Common myeloid progenitor, CD34-positive (primary cell): ENCODE measurements around the gene TEX2.

ENCODE experiments used
- CTCF ChIA-PET: fragments of 350-600 bp; sonication (Branson Sonifier 250); formaldehyde crosslinking; loops from one replicate; lab custom pipeline; 2021; ENCODE audit warnings: antibody characterized with exemption; lab: Charles Lee
- POLR2A ChIA-PET: fragments of 350-600 bp; sonication (Branson Sonifier 250); formaldehyde crosslinking; loops from one replicate; lab custom pipeline; 2021; ENCODE audit warnings: antibody characterized with exemption; lab: Charles Lee
- DNase-seq, 3 donors: peaks; one replicate each; pipeline versions ENCODE4 v3.0.0 to v3.0.0-alpha.2; 2013
- H3K27ac ChIP-seq, 2 experiments: 1 replicate in 1 of 2; 2 replicates in 1 of 2; pipeline ENCODE4 v1.7.0; 2013; ENCODE audit warnings: inconsistent platforms in 2 of 2, low read length in 2 of 2, mild to moderate bottlenecking in 2 of 2, low read depth in 1 of 2, moderate library complexity in 1 of 2; ENCODE audit not compliant: severe bottlenecking in 2 of 2, insufficient read depth in 1 of 2, poor library complexity in 1 of 2
- H3K27me3 ChIP-seq, 5 experiments: replicated peaks in 2 of 5; 1 replicate in 3 of 5; 2 replicates in 2 of 5; pipeline versions ENCODE4 v1.6.1 to v1.7.0; 2013; ENCODE audit warnings: low read length in 4 of 5, mild to moderate bottlenecking in 2 of 5, moderate library complexity in 2 of 5, inconsistent platforms in 1 of 5; ENCODE audit not compliant: insufficient read depth in 5 of 5, control insufficient read depth in 4 of 5
- H3K36me3 ChIP-seq, 4 experiments: 1 replicate in 2 of 4; 2 replicates in 2 of 4; pipeline versions ENCODE4 v1.6.1 to v1.7.0; 2013; ENCODE audit warnings: low read length in 3 of 4, control low read depth in 1 of 4, mild to moderate bottlenecking in 1 of 4; ENCODE audit not compliant: control insufficient read depth in 4 of 4, insufficient read depth in 4 of 4
- H3K4me1 ChIP-seq, 4 experiments: 1 replicate in 3 of 4; 2 replicates in 1 of 4; pipeline versions ENCODE4 v1.6.1 to v1.7.1; 2013; ENCODE audit warnings: low read length in 3 of 4, mild to moderate bottlenecking in 3 of 4, control low read depth in 1 of 4, inconsistent platforms in 1 of 4, moderate library complexity in 1 of 4; ENCODE audit not compliant: control insufficient read depth in 4 of 4, insufficient read depth in 4 of 4; ENCODE audit errors: control extremely low read depth in 1 of 4
- H3K4me3 ChIP-seq, 7 experiments: 1 replicate in 4 of 7; 2 replicates in 3 of 7; pipeline versions ENCODE4 v1.5.1 to v1.7.0; 2013; ENCODE audit warnings: mild to moderate bottlenecking in 7 of 7, low read length in 6 of 7, moderate library complexity in 6 of 7, inconsistent platforms in 2 of 7, low read depth in 2 of 7, control low read depth in 1 of 7; ENCODE audit not compliant: insufficient read depth in 4 of 7, control insufficient read depth in 1 of 7; ENCODE audit errors: extremely low read depth in 1 of 7
- H3K9me3 ChIP-seq, 5 experiments: 1 replicate in 4 of 5; 2 replicates in 1 of 5; pipeline versions ENCODE4 v1.6.1 to v1.7.1; 2013; ENCODE audit warnings: low read length in 4 of 5, mild to moderate bottlenecking in 2 of 5, inconsistent platforms in 1 of 5, low read depth in 1 of 5, moderate library complexity in 1 of 5; ENCODE audit not compliant: control insufficient read depth in 4 of 5, insufficient read depth in 2 of 5; ENCODE audit errors: control extremely low read depth in 1 of 5
- WGBS: methylation state at CpG from one replicate; pipeline ENCODE4 v1.1.5; 2013; ENCODE audit not compliant: insufficient coverage; 5-methylcytosine and 5-hydroxymethylcytosine counted together

The TEX2 gene

DNA sequence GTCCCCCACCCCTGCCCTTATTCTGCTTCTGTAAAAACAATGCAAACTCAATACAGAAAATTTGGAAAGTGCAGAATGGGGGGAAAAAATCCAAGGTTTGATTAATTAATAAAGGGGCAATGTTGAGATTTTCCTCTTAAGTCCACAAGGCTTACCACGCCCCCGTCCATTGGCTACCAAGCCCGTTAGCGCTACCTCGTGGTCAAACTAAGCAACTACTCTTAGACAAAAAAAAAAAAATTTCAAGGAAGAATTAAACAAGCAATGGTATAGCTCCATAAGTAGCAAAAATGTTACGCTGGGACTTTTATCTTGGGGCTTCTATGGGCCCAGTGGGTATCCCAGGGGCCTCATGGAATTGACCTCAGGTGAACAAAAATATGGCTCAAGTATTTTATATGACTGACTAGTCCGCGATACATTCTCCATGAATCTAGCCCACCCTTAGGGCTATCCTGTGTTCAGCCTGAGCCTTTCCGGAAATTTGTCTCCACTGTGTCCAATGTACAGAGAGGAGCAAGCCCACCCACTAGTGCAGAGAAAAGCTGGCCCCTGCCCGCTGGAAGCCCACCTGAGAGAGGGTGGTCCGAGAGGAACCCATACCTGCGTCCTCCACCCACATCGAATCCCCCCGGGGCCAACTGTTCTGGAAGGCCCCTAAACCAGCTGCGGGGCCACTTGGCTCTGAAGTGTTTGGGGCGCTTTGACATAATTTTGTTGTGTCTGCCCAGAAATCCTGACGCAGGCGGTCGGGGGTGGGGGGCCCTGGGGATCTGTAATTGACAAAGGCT, 19.1 kb upstream of the TEX2 start:
- 78% methylated on average over 11 of the region's 19 CpGs for WGBS
- peak overlapping the region in 2 of 7 experiments; percentile 30 to 42 for H3K4me3 ChIP-seq
- no peaks in the 10 kb centered on the region for H3K27me3 ChIP-seq
- H3K36me3 ChIP-seq = no peaks in the 10 kb centered on the region
- H3K4me1 ChIP-seq = peaks cover 0 to 13% (median 4%) of the 10 kb centered on the region in 4 experiments
- CTCF ChIA-PET = interaction anchor here (0.6 to 4.3 kb wide), 30 partner anchors 8 to 403 kb away, joined by 3 to 26 read pairs (median 3); no protein-coding TSS in a partner anchor
- POLR2A ChIA-PET = interaction anchor here (0.7 to 1.6 kb wide), 4 partner anchors 10 to 337 kb away, joined by 3 to 8 read pairs (median 4); no protein-coding TSS in a partner anchor
- no peak overlapping the region for H3K27ac ChIP-seq
- H3K9me3 ChIP-seq = no peaks in the 10 kb centered on the region
- peak; percentile 88 to 93 (median 92) for DNase-seq

DNA sequence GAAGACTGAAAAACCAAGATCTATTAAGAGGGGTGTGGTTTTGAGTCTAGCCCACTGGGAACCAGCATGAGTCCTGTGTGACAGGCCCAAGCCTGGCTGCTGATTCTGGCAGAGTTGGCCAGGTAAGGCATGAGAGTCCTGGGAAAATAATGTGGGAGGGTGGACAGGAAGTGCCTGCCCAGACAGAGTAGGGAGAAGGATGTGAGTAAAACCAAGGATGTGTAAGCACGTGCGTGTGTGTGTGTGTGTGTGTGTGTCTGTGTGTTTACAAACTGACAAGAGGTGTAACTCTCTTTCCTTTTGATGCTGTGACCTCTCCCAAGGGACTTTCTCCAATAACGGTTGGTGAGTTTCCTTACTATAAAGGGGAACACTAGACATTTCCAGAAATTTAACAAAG, 15.6 kb upstream of the TEX2 start:
- DNase-seq = no peak
- no peaks in the 10 kb centered on the region for H3K36me3 ChIP-seq
- no CpG with 5 or more reads among the region's 3 CpGs for WGBS
- H3K27ac ChIP-seq = no peak overlapping the region
- ChIA-PET POLR2A (no interaction called here), CTCF (interaction anchor here (1.0 kb wide), 1 partner anchor 250 kb away, joined by 3 read pairs; no protein-coding TSS in a partner anchor)
- H3K9me3 ChIP-seq = no peaks in the 10 kb centered on the region
- peaks cover 0 to 13% (median 4%) of the 10 kb centered on the region in 4 experiments for H3K4me1 ChIP-seq
- H3K27me3 ChIP-seq = no peaks in the 10 kb centered on the region
- H3K4me3 ChIP-seq = no peak overlapping the region

DNA sequence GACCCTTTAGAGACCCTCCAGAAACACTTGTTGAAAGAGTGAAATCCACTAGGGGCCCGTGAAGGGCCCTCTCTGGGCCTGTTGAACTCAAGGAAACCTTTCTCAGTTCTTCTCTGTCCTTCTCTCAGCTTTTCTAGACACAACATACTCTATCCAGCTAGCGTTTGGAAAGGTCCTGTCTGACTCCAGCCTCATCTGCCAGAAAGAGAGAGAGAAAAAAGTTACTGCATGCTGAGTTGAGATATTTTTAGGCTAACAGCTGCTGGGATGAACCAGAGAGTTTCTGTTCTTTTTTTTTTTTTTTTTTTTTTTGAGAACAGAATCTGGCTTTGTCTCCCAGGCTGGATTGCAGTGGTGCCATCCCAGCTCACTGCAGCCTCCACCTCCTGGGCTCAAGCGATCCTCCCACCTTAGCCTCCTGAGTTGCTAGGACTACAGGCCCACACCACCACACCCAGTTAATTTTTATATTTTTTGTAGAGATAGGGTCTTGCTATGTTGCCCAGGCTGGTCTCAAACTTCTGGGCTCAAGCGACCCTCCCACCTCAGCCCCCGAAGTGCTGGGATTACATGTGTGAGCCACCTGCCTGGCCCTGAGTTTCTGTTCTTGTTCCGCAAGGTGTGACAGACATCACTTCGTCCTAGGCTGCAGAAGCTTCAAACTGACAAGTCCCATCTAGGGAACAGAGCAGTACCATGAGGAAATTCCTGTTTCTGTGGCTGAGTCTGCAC, 14.9 kb upstream of the TEX2 start:
- Histone ChIP-seq H3K27ac (no peak overlapping the region), H3K4me3 (no peak overlapping the region), H3K36me3 (no peaks in the 10 kb centered on the region), H3K27me3 (no peaks in the 10 kb centered on the region), H3K4me1 (peaks cover 0 to 13% (median 4%) of the 10 kb centered on the region in 4 experiments), H3K9me3 (no peaks in the 10 kb centered on the region)
- no peak for DNase-seq
- POLR2A ChIA-PET = interaction anchor here (0.6 kb wide), 1 partner anchor 32 kb away, joined by 5 read pairs; no protein-coding TSS in a partner anchor
- CTCF ChIA-PET = no interaction called here
- WGBS = 98% methylated on average over 5 of the region's 7 CpGs

DNA sequence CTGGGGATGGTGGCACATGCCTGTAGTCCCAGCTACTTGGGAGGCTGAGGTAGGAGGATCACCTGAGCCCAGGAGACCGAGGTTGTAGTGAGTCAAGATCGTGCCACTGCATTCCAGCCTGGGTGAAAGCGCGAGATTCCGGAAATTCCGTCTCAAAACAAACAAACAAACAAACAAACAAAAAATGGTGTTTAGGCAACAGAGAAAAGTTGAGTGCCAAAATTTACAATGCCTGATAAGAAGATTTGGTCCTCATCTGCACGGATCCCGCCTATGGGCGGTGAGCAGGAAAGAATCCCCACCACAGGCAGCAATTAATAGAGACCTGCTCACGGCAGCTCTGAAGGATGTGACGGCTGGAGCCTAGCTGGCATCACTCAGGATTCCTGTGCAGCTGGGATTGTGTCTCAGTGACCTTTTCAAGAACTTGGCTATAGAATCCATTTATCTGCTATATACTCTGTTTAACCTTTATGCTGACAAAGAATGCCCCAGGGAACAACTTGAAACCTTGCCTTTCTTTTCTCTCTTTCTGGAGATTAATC, 14.0 kb upstream of the TEX2 start:
- Histone ChIP-seq H3K36me3 (no peaks in the 10 kb centered on the region), H3K9me3 (no peaks in the 10 kb centered on the region), H3K4me1 (peaks cover 0 to 7% (median 0%) of the 10 kb centered on the region in 4 experiments), H3K4me3 (no peak overlapping the region), H3K27ac (no peak overlapping the region), H3K27me3 (no peaks in the 10 kb centered on the region)
- no peak for DNase-seq
- CTCF ChIA-PET = interaction anchor here (0.7 to 1.3 kb wide), 4 partner anchors 9 to 45 kb away, joined by 3 read pairs; no protein-coding TSS in a partner anchor
- WGBS = 92% methylated on average over 7 of the region's 11 CpGs
- POLR2A ChIA-PET = no interaction called here

DNA sequence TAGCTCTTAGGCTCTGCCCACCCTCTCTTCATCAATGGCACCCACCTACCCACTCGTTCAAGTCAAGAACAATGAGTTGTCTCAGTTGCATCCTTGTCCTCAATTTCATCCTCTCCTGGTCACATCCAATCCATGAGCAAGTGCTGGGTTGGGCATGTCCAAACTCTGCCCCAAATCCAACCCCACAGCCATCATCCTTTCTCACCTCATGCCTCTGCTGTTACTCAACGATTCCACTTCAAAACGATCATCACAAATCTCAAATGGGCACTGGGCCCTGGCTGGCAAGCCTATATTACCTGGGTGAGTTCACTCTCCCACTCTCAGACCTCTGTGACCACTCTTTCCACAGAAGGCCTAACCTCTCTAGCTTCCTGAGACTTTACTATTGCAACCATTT, 12.0 kb upstream of the TEX2 start:
- CTCF ChIA-PET = interaction anchor here (1.0 to 1.3 kb wide), 2 partner anchors 39 to 91 kb away, joined by 3 read pairs; no protein-coding TSS in a partner anchor
- POLR2A ChIA-PET = interaction anchor here (0.5 kb wide), 1 partner anchor 216 kb away, joined by 7 read pairs; no protein-coding TSS in a partner anchor
- WGBS = 100% methylated on average over 3 of the region's 3 CpGs
- Histone ChIP-seq H3K36me3 (no peaks in the 10 kb centered on the region), H3K27ac (no peak overlapping the region), H3K4me1 (peaks cover 0 to 13% (median 3%) of the 10 kb centered on the region in 4 experiments), H3K4me3 (no peak overlapping the region), H3K27me3 (no peaks in the 10 kb centered on the region), H3K9me3 (no peaks in the 10 kb centered on the region)
- DNase-seq = no peak

DNA sequence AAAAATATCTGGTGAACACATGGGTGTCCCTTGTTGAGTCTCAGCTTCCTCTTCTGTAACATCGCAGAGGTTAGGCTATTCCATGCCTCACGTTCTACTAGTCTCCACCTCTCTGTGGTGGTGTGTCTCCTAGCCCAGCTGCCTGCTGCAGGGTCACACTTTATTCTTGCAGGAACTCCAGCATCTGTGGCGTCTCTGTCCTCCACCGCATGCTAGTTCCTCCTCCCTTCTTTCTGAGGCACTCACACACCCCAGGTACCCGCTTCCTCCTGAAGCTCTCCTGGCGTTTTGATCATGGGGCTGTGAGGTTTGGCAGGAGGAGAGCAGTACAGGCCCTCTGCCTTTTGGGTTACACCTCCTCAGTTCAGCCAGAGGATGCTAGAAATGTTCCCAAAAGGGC, 9.9 kb upstream of the TEX2 start:
- Histone ChIP-seq H3K4me3 (no peak overlapping the region), H3K9me3 (no peaks in the 10 kb centered on the region), H3K27me3 (no peaks in the 10 kb centered on the region), H3K36me3 (no peaks in the 10 kb centered on the region), H3K4me1 (peaks cover 0 to 10% (median 3%) of the 10 kb centered on the region in 4 experiments), H3K27ac (no peak overlapping the region)
- 60% methylated on average over 3 of the region's 6 CpGs for WGBS
- CTCF ChIA-PET = interaction anchor here (0.8 to 1.7 kb wide), 3 partner anchors 9 to 18 kb away, joined by 3 to 5 read pairs (median 3); no protein-coding TSS in a partner anchor
- peak in 2 of 3 donors; percentile 33 to 49 for DNase-seq
- POLR2A ChIA-PET = interaction anchor here (0.5 kb wide), 1 partner anchor 8 kb away, joined by 3 read pairs; no protein-coding TSS in a partner anchor
